HepG2 (cell line): Measurements from ENCODE around the gene SYNGAP1. TPM values are rescaled to one million over a fixed set of nuclear protein-coding genes. Genes with fewer than 3 reads are reported as not detected.

Experiments
- AGO2 ChIP-seq: fragments of 200-400 bp; formaldehyde crosslinking; optimal IDR thresholded peaks from 2 replicates; pipeline ENCODE3; 2017; ENCODE audit warnings: mild to moderate bottlenecking, low read depth, low read length, moderate library complexity
- ARNT2 ChIP-seq: sonication (generic); formaldehyde crosslinking; IDR thresholded peaks from 2 replicates; pipeline ENCODE4 v1.8.0; 2022; ENCODE audit warnings: mild to moderate bottlenecking, low read depth, missing genetic modification reagents, moderate library complexity
- CREBL2 ChIP-seq: sonication (generic); formaldehyde crosslinking; IDR thresholded peaks from 2 replicates; pipeline ENCODE4 v1.8.1; 2023; ENCODE audit warnings: missing genetic modification reagents, mild to moderate bottlenecking, borderline replicate concordance
- GABPA ChIP-seq, 2 experiments: IDR thresholded peaks; 2 replicates each; pipeline ENCODE4 v1.6.1; 2011 to 2016; ENCODE audit warnings: low read depth in 2 of 2, low read length in 1 of 2, missing biosample characterization in 1 of 2, missing genetic modification characterization in 1 of 2
- HMGXB4 ChIP-seq, 2 experiments: sonication (generic) in 1 of 2; formaldehyde crosslinking in 1 of 2; IDR thresholded peaks; 2 replicates each; pipeline versions ENCODE4 v1.4.0 to v1.6.1; 2018 to 2020; ENCODE audit warnings: missing genetic modification reagents in 2 of 2, borderline replicate concordance in 1 of 2, low read depth in 1 of 2, mild to moderate bottlenecking in 1 of 2, missing biosample characterization in 1 of 2
- KDM5A ChIP-seq: fragments of 200-600 bp; sonication (generic); IDR thresholded peaks from 2 replicates; pipeline ENCODE4 v1.7.0; 2018; ENCODE audit warnings: antibody characterized with exemption, mild to moderate bottlenecking, low read length, borderline replicate concordance
- KMT2B ChIP-seq: IDR thresholded peaks from 2 replicates; pipeline ENCODE4 v1.6.1; 2016; ENCODE audit warnings: missing genetic modification reagents, missing compliant biosample characterization
- MAF1 ChIP-seq: sonication (generic); formaldehyde crosslinking; IDR thresholded peaks from 2 replicates; pipeline ENCODE4 v1.5.0; 2020; ENCODE audit warnings: missing genetic modification reagents, borderline replicate concordance
- SP1 ChIP-seq, 2 experiments: fragments of 450-650 bp in 1 of 2; sonication (generic) in 1 of 2; formaldehyde crosslinking in 1 of 2; IDR thresholded peaks; 2 replicates each; pipeline versions ENCODE4 v1.4.0 to v1.6.1; 2016 to 2020; ENCODE audit warnings: missing genetic modification reagents in 1 of 2
- ZBTB37 ChIP-seq: sonication (generic); formaldehyde crosslinking; IDR thresholded peaks from 2 replicates; pipeline ENCODE4 v1.4.0; 2020; ENCODE audit warnings: mild to moderate bottlenecking, missing genetic modification reagents
- ZKSCAN8 ChIP-seq: IDR thresholded peaks from 2 replicates; pipeline ENCODE4 v1.6.1; 2016; ENCODE audit warnings: borderline replicate concordance, missing genetic modification reagents, missing compliant biosample characterization
- ZMAT5 ChIP-seq: sonication (generic); formaldehyde crosslinking; IDR thresholded peaks from 2 replicates; pipeline ENCODE4 v1.5.0; 2020; ENCODE audit warnings: mild to moderate bottlenecking, low read depth, missing genetic modification reagents, borderline replicate concordance
- ZNF142 ChIP-seq: sonication (generic); formaldehyde crosslinking; IDR thresholded peaks from 2 replicates; pipeline ENCODE4 v1.4.0; 2020; ENCODE audit warnings: missing genetic modification reagents
- ZNF496 ChIP-seq: sonication (generic); formaldehyde crosslinking; IDR thresholded peaks from 2 replicates; pipeline ENCODE4 v1.8.1; 2023; ENCODE audit warnings: mild to moderate bottlenecking, moderate library complexity, missing genetic modification reagents; ENCODE audit not compliant: insufficient replicate concordance
- ZNF510 ChIP-seq: sonication (generic); formaldehyde crosslinking; IDR thresholded peaks from 2 replicates; pipeline ENCODE4 v1.4.0; 2020; ENCODE audit warnings: low read depth, mild to moderate bottlenecking, missing genetic modification reagents
- ZNF562 ChIP-seq: sonication (generic); formaldehyde crosslinking; IDR thresholded peaks from 2 replicates; pipeline ENCODE4 v1.8.0; 2022; ENCODE audit warnings: missing genetic modification reagents, borderline replicate concordance
- ZNF747 ChIP-seq: sonication (generic); formaldehyde crosslinking; IDR thresholded peaks from 2 replicates; pipeline ENCODE4 v1.8.1; 2023; ENCODE audit warnings: missing genetic modification reagents, mild to moderate bottlenecking, borderline replicate concordance
- ZNF777 ChIP-seq: sonication (generic); formaldehyde crosslinking; IDR thresholded peaks from 2 replicates; pipeline ENCODE4 v1.4.0; 2020; ENCODE audit warnings: missing genetic modification reagents
- polyA plus RNA-seq, 8 experiments: library from polyadenylated mRNA; depleted of rRNA in 3 of 8; stranded (reverse) in 7 of 8; unstranded in 1 of 8; fragments of >200 nt; fragmentation: Illumina TruSeq in 4 of 8; extraction: Trizol in 4 of 8; gene quantifications; 2 replicates each; pipeline versions ENCODE4 v1.2.1 to v1.2.3, GENCODE V29; 2011 to 2016; ENCODE audit warnings: low read depth in 4 of 8, missing spikeins in 1 of 8, mixed read lengths in 1 of 8; ENCODE audit not compliant: insufficient read depth in 1 of 8
- total RNA-seq, 5 experiments: library from RNA; depleted of rRNA; stranded (reverse); fragments of >200 nt; fragmentation: Illumina TruSeq; extraction: Trizol; gene quantifications; 2 replicates each; pipeline ENCODE4 v1.2.3, GENCODE V29; 2016; ENCODE audit warnings: low read depth in 1 of 5

Gene SYNGAP1
- total and polyA plus RNA-seq, 2 of the 13 experiments (the other 11 are each of a cell fraction or from before 2014, with no cell fraction given): 0.75 to 1.1 TPM

GRCh38 chr6:33391278-33391921 lies 28.5 kb upstream of the SYNGAP1 start, which contains the start of gene KIFC1 (continued):
- TF ChIP-seq ZBTB37 (CRISPR knock-in tag) (peak; percentile 7; the same call in 1 of the 2 replicates), MAF1 (CRISPR knock-in tag) (no peak), HMGXB4 (CRISPR knock-in tag; IDR thresholded peaks at IDR 0.05; ENCODE audit: borderline replicate concordance in 1 of 2, low read depth in 1 of 2) (peak; percentile 92 to 99), ZNF562 (0 out of 2 replicates have a peak, but pooled peaks have one; percentile 55), ZNF747 (CRISPR knock-in tag) (peak; percentile 81), ZKSCAN8 (CRISPR knock-in tag) (peak; percentile 84), AGO2 (no peak), KMT2B (CRISPR knock-in tag) (peak; percentile 88), KDM5A (peak; percentile 46; the same call in 1 of the 2 replicates), ZNF142 (CRISPR knock-in tag) (no peak), ZNF510 (CRISPR knock-in tag) (0 out of 2 replicates have a peak, but pooled peaks have one; percentile 77), ARNT2 (CRISPR knock-in tag) (peak; percentile 97), CREBL2 (CRISPR knock-in tag) (no peak; the same call in 1 of the 2 replicates), SP1 (IDR thresholded peaks at IDR 0.05) (no peak; the same call in 1 of the 2 replicates), SP1 (CRISPR knock-in tag; IDR thresholded peaks at IDR 0.05) (peak; percentile 92), ZMAT5 (CRISPR knock-in tag) (no peak), GABPA (IDR thresholded peaks at IDR 0.05; ENCODE audit: low read depth, low read length) (peak; percentile 82), GABPA (CRISPR knock-in tag; IDR thresholded peaks at IDR 0.05; ENCODE audit: low read depth) (peak; percentile 98), ZNF777 (peak; percentile 87), ZNF496 (CRISPR knock-in tag) (no peak)
